DND-41 (cell line): ENCODE measurements around the gene SPNS3.

Experiments
- EZH2 ChIP-seq: IDR thresholded peaks from 3 replicates; pipeline ENCODE4 v1.6.1; 2012; ENCODE audit warnings: borderline replicate concordance, low read depth, mild to moderate bottlenecking, moderate library complexity, low read length, inconsistent platforms; ENCODE audit not compliant: severe bottlenecking
- TF ChIP-seq, protein P1 (sequence below): IDR thresholded peaks from 2 replicates; pipeline ENCODE4 v1.5.1; 2012; ENCODE audit warnings: borderline replicate concordance, low read length, moderate library complexity, mild to moderate bottlenecking; ENCODE audit not compliant: poor library complexity, severe bottlenecking; ENCODE audit errors: extremely low read depth

DNA sequence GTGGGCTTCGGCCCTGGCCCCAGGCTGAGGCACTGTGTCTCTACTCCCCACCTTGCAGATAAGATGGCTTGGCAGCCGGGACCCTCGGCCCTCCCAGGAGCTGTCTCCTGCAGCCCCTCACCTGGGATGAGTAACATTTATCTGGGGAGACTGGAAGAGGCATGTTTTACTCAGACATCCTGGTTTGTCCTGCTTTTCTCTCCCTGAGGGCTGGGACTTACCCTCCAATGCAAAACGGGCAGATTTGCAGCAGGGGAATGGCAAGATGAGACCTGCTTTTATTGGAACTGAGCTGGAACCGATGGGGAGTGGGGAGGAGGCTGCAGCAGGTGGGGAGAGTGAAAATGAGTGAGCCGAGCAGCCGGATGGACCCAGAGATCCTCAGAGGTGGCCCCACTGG lies 39.9 kb upstream of the SPNS3 start:
- TF ChIP-seq, protein P1, sequence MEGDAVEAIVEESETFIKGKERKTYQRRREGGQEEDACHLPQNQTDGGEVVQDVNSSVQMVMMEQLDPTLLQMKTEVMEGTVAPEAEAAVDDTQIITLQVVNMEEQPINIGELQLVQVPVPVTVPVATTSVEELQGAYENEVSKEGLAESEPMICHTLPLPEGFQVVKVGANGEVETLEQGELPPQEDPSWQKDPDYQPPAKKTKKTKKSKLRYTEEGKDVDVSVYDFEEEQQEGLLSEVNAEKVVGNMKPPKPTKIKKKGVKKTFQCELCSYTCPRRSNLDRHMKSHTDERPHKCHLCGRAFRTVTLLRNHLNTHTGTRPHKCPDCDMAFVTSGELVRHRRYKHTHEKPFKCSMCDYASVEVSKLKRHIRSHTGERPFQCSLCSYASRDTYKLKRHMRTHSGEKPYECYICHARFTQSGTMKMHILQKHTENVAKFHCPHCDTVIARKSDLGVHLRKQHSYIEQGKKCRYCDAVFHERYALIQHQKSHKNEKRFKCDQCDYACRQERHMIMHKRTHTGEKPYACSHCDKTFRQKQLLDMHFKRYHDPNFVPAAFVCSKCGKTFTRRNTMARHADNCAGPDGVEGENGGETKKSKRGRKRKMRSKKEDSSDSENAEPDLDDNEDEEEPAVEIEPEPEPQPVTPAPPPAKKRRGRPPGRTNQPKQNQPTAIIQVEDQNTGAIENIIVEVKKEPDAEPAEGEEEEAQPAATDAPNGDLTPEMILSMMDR = no peak
- TF ChIP-seq EZH2 = no peak
